ENCODE results near the gene CCDC127.
"Not testable (repeated sequence)": the region's sequence is repeated elsewhere in the genome, so short reads cannot be mapped to it uniquely, and the experiment has no call there.

CCDC127 gene

GRCh38 chr5:231661-232060 lies 13.7 kb upstream of the CCDC127 start:
- peaks cover 90% of the 10 kb centered on the region for H3K36me3 ChIP-seq (ENCODE audit: insufficient read depth, low read length)

DNA sequence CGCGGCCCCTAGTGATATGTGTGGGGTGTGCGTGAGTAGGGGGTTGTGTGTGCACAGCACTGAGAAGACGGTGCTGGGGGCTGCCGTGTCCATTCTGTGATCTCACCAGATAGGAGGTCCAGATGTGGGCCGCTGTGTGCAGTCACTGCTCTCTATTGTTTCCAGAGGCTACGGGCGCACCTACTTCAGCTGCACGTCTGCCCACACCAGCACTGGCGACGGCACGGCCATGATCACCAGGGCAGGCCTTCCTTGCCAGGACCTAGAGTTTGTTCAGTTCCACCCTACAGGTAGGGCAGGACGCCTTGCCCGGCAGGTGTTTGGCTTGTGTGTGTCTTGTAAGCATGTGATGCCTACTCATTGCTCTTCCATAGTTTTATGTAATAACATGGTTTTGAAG lies 12.8 kb upstream of the CCDC127 start:
- no peaks in the 10 kb centered on the region for H3K27me3 ChIP-seq (ENCODE audit: insufficient read depth, low read length, poor library complexity)
- DNase-seq = no peak
- H3K4me3 ChIP-seq (ENCODE audit: low read depth in 1 of 2, low read length in 2 of 2) = no peak overlapping the region
- peaks cover 2% of the 10 kb centered on the region; the same call in 1 of the 2 replicates for H3K79me2 ChIP-seq (ENCODE audit: insufficient read depth, low read length)
- TF ChIP-seq EZH2 (IDR thresholded peaks at IDR 0.05; ENCODE audit: borderline replicate concordance, low read depth, low read length, severe bottlenecking) (no peak), CTCF (IDR thresholded peaks at IDR 0.05; ENCODE audit: borderline replicate concordance, extremely low read depth, low read length, poor library complexity, severe bottlenecking) (no peak)
- H2AFZ ChIP-seq (ENCODE audit: low read depth, low read length) = no peak overlapping the region
- H3K4me2 ChIP-seq (ENCODE audit: insufficient read depth, low read length) = no peak overlapping the region
- peaks cover 89% of the 10 kb centered on the region for H3K36me3 ChIP-seq (ENCODE audit: insufficient read depth, low read length)
- H3K4me1 ChIP-seq (ENCODE audit: insufficient read depth, low read length) = no peaks in the 10 kb centered on the region
- ATAC-seq (ENCODE audit: insufficient read depth, low read depth) = no peak
- H4K20me1 ChIP-seq (ENCODE audit: insufficient read depth, low read length) = no peaks in the 10 kb centered on the region; the same call in none of the 2 replicates
- no peaks in the 10 kb centered on the region for H3K9me3 ChIP-seq (ENCODE audit: insufficient read depth, low read length, severe bottlenecking)
- no peak overlapping the region for H3K9ac ChIP-seq (ENCODE audit: low read depth, low read length)
- no peak overlapping the region for H3K27ac ChIP-seq (ENCODE audit: low read length)

More at GRCh38 chr5:231661-232060, 13.7 kb upstream of the CCDC127 start:
- H3K4me3 ChIP-seq (ENCODE audit: low read depth in 1 of 2, low read length in 2 of 2) = no peak overlapping the region
- no peak overlapping the region for H3K27ac ChIP-seq (ENCODE audit: low read length)
- no peaks in the 10 kb centered on the region; the same call in 1 of the 2 replicates for H4K20me1 ChIP-seq (ENCODE audit: insufficient read depth, low read length)
- no peaks in the 10 kb centered on the region for H3K27me3 ChIP-seq (ENCODE audit: insufficient read depth, low read length, poor library complexity)
- no peak overlapping the region for H3K9ac ChIP-seq (ENCODE audit: low read depth, low read length)
- DNase-seq = no peak
- no peak for TF ChIP-seq EZH2 (IDR thresholded peaks at IDR 0.05; ENCODE audit: borderline replicate concordance, low read depth, low read length, severe bottlenecking)
- no peak for TF ChIP-seq CTCF (IDR thresholded peaks at IDR 0.05; ENCODE audit: borderline replicate concordance, extremely low read depth, low read length, poor library complexity, severe bottlenecking)
- H3K9me3 ChIP-seq (ENCODE audit: insufficient read depth, low read length, severe bottlenecking) = no peaks in the 10 kb centered on the region
- no peak overlapping the region for H2AFZ ChIP-seq (ENCODE audit: low read depth, low read length)
- no peaks in the 10 kb centered on the region for H3K79me2 ChIP-seq (ENCODE audit: insufficient read depth, low read length)
- H3K4me2 ChIP-seq (ENCODE audit: insufficient read depth, low read length) = no peak overlapping the region
- H3K4me1 ChIP-seq (ENCODE audit: insufficient read depth, low read length) = no peaks in the 10 kb centered on the region
- no peak for ATAC-seq (ENCODE audit: insufficient read depth, low read depth)

DNA sequence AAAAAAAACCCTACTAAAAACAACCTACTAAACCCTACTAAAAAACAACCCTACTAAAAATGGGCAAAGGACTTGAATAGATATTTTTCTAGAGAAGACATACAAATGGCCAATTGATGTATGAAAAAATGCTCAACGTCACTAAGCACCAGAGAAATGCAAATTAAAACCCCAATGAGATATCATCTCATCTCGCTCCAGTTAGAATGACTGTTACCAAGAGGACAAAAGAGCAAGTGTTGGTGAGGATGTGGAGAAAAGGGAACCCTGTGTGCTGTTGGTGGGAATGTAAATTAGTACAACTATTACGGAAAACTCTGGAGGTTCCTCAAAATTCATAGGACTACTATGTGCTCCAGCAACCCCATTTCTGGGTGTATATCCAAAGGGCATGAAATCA lies 10.9 kb upstream of the CCDC127 start:
- no peak for DNase-seq
- no peak overlapping the region for H3K27ac ChIP-seq (ENCODE audit: low read length)
- peaks cover 15% of the 10 kb centered on the region for H4K20me1 ChIP-seq (ENCODE audit: insufficient read depth, low read length)
- TF ChIP-seq CTCF (IDR thresholded peaks at IDR 0.05; ENCODE audit: borderline replicate concordance, extremely low read depth, low read length, poor library complexity, severe bottlenecking) = no peak
- TF ChIP-seq EZH2 (IDR thresholded peaks at IDR 0.05; ENCODE audit: borderline replicate concordance, low read depth, low read length, severe bottlenecking) = no peak
- no peak overlapping the region for H3K9ac ChIP-seq (ENCODE audit: low read depth, low read length)
- no peak overlapping the region for H3K4me3 ChIP-seq (ENCODE audit: low read depth in 1 of 2, low read length in 2 of 2)
- H3K36me3 ChIP-seq (ENCODE audit: insufficient read depth, low read length) = peaks cover 91% of the 10 kb centered on the region
- no peaks in the 10 kb centered on the region for H3K9me3 ChIP-seq (ENCODE audit: insufficient read depth, low read length, severe bottlenecking)
- H3K27me3 ChIP-seq (ENCODE audit: insufficient read depth, low read length, poor library complexity) = no peaks in the 10 kb centered on the region
- no peaks in the 10 kb centered on the region for H3K4me1 ChIP-seq (ENCODE audit: insufficient read depth, low read length)
- peaks cover 17% of the 10 kb centered on the region for H3K79me2 ChIP-seq (ENCODE audit: insufficient read depth, low read length)
- ATAC-seq (ENCODE audit: insufficient read depth, low read depth) = no peak
- no peak overlapping the region for H3K4me2 ChIP-seq (ENCODE audit: insufficient read depth, low read length)
- H2AFZ ChIP-seq (ENCODE audit: low read depth, low read length) = no peak overlapping the region

DNA sequence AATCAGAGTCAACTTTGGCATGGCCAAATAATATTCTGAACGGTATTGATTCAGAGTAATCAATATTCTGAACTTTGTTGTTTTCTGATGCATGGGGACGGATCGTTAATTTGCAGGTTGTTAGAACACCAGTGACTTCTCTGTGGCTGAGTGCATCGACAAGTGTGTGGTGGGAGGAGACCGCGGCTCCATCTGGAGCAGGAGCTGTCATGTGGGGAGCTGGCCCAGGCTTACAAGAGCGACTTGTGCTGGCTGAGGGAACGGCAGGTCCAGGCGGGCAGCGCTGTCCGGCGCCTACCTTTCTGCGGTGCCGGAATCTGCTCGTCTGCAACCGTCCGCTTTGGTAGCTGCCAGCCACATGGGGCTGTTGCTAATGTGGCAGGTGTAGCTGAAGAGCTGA lies 9.4 kb upstream of the CCDC127 start:
- H3K4me2 ChIP-seq (ENCODE audit: insufficient read depth, low read length); H3K27me3 ChIP-seq (ENCODE audit: insufficient read depth, low read length, poor library complexity); H3K4me3 ChIP-seq (ENCODE audit: low read depth in 1 of 2, low read length in 2 of 2); H3K4me1 ChIP-seq (ENCODE audit: insufficient read depth, low read length); H3K9me3 ChIP-seq (ENCODE audit: insufficient read depth, low read length, severe bottlenecking); H3K9ac ChIP-seq (ENCODE audit: low read depth, low read length); ATAC-seq (ENCODE audit: insufficient read depth, low read depth); H2AFZ ChIP-seq (ENCODE audit: low read depth, low read length); H3K27ac ChIP-seq (ENCODE audit: low read length); DNase-seq: not testable (repeated sequence)
- peaks cover 31% of the 10 kb centered on the region for H3K79me2 ChIP-seq (ENCODE audit: insufficient read depth, low read length)
- peaks cover 85% of the 10 kb centered on the region for H3K36me3 ChIP-seq (ENCODE audit: insufficient read depth, low read length)
- H4K20me1 ChIP-seq (ENCODE audit: insufficient read depth, low read length) = peaks cover 25% of the 10 kb centered on the region
